ENCODE measurements around the gene ZFP90.

Gene ZFP90

DNA sequence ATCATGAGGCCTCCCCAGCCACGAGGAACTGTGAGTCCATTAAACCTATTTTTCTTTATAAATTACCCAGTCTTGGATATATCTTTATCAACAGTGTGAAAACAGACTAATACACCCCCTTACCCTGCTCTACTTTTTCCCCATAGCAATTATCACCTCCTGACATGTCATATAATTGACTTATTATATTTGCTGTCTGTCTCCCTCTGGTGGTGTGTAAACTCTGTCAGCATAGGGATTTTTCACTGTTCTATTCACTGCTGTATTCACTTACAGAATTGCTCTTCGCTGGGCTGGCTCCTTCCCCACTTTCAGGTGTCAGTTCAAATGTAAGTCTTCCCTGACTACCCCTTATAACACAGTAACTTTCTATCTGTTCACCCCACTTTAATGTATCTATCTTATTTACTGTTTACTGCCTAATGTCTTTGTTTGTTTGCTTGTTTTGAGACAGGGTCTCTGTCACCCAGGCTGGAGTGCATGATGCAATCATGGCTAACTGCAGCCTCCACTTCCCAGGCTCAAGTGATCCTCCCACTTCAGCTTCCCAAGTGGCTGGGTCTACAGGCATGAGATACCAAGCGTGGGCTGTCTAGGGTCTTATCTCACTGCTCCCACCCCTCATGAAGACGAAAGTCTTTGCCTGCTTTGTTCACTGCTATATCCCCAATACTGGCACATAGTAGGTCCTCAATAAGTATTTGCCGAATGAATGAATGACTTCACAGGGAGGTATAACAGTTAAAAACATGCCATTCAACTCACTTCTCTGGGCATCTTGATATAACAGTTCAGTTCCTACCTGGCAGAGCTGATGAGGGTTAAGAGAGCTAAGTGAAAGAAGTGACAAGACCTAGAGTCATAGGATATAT is 53.6 kb downstream of the ZFP90 start:
- DNase-seq = no peak

DNA sequence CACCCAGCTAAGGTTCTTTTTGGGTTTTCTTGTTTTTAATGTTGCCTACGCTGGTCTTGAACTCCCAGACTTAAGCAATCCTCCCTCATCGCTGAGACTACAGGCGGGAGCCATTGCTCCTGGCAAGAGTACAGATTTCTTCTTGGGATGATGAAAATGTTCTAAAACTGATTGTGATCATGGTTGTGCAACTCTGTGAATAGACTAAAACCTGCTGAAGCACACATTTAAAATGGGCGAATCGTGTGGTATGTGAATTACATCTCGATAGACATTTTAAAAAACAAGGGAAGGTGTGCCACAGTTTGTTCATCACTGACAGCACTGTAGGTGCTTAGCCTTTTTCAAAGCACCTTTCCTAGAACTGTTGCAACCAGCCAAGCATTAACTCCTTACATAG is 57.2 kb downstream of the ZFP90 start:
- DNase-seq = no peak

DNA sequence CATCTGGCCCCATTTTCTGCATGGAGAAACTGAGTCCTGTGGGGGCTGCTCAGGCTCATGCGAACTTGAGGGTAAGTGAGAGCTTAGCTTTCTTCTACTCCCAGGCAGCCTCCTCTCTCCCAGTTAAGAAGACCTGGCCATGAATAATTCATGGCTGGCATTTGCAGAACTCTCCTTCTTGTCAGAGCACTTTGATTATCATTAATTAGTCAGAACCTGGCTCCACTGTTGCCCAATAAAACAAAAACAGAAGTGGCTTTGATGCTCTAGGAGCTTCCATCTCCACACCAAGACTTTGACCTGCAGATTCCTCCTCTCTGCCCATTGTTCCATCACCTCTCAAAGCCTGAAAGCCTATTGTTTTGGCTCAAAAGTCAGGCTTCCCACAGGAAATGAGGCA is 60.5 kb downstream of the ZFP90 start:
- no peak for DNase-seq

DNA sequence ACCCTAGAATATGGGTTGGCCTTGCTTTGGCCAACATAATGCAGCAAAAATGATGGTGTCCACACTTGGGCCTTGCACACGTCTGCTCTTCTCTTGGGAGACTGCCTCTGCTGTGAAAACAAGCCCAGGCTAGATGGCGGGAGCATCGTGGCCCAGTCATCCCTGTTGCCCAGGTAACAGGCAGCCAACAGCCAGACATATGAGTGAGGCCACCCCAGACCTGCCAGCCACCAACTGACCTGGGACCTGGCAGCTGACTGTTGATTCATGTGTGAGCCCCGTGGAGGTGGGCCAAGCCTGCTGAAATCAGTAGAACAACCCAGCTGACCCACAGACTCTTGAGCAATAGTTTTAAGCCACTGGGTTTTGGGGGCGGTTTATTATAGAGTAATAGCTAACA is 66.7 kb downstream of the ZFP90 start:
- DNase-seq = no peak

DNA sequence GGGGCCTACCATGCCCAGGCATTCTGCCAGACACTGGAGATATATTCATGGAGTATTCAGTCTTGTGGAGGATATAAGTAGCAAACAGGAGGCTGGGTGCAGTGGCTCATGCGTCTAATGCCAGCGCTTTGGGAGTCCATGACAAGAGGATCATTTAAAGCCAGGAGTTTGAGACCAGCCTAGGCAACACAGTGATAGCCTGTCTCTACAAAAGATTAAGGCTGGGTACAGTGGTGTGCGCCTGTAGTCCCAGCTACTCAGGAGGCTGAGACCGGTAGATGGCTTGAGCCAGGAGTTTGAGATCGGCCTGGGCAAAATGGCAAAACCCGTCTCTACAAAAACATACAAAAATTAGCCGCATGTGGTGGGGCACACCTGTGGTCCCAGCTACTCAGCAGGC is 68.4 kb downstream of the ZFP90 start:
- no peak for DNase-seq

DNA sequence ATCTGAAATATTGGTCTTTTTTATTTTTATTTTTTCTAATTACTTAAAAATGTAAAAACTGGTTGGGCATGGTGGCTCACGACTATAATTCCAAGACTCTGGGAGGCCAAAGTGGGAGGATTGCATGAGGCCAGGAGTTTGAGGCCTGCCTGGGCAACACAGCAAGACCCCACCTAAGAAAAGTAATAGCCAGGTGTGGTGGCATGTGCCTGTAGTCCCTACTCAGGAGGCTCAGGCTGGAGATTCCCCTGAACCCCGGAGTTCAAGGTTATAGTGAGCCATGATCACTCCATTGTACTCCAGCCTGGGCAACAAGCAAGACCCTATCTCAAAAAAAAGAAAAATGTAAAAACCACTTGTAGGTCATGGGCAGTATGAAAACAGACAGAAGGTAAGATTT is 69.2 kb downstream of the ZFP90 start:
- no peak for DNase-seq

DNA sequence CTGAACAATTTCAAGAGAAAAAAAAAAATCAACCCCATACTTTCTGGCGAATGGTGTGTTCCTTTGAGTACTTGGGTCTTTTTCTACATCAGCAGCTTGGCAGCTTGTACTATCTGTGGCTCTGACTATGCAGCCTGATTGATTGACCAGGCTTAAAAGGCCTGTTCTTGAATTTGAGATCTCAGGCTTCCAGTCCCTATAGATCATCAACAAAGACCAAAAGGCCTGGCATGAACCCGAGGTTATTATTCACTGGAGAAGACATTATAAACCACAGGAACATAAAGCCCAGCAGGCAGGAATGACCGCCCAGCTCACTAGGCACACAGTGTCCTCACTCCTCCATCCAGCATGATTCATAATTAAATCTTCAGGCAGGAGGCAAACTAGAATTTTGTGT is 73.9 kb downstream of the ZFP90 start:
- DNase-seq = no peak

DNA sequence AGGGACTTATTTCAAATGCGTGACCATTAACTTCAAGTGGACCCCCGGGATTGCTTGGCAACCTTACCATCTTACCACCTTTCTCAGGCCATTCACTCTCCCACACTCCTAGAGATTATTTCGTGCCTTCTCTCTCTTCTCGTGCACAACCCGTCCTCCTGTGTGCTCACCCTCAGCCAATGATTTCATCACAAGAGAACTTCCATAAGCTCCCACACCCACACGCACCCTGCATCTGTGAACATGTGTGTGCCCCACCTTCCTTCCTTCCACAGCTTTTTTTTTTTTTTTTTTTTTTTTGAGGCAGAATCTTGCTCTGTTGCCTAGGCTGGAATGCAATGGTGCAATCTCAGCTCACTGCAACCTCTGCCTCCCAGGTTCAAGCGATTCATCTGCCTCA is 78.6 kb downstream of the ZFP90 start:
- DNase-seq = no peak
